ENCODE measurements around the gene ACOT11. TPM values are rescaled to one million over a fixed set of nuclear protein-coding genes. Genes with fewer than 3 reads are reported as not detected.
A peak's percentile ranks its signal among the peaks of the same experiment; 100 is the strongest.

The ACOT11 gene
- total RNA-seq, 1 experiment from 2014 or later = 1.9 TPM

DNA sequence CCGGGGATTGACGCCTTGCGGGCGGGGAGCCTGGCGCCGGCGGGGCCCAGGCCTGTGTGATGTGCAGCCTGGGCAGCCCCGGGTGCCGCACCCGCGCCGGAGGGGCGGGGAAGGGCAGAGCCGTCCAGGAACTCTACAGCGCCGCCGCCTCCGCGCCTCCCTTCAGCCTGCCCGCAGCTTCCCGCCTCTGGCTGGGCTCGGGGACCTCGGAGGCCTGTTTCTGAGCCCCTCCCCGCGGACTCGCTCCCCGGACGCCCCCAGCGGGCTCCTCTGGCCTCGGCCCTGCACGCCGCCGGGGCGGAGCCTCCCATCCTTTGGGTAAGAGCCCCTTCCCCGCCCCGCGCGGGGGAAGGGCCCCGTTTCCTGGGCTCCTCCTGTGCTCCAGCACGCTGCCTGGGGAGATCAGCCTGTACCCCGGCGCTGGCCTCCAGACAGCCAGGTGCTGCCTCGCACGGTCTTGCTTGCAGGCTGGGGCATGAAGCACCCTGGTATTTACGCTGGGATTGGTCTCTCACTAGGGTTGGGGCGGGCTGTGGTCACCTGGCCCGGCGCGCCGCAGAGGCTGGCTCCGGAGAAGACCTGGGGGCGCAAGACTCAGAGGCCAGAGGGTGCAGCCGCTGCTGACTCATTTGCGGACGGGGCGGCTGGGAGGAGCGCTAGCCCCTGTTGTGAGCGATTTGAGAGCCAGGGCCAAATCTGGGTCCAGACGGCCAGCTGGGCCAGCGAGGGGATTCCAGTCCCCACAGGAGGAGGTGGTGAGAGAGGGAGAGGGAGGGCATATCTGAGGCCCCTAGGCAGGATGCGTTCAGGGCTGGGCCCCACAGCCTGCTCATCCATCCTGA lies 5.7 kb upstream of the ACOT11 start:
- H3K36me3 ChIP-seq (ENCODE audit: control insufficient read depth, insufficient read depth, low read length) = no peaks in the 10 kb centered on the region
- H3K27ac ChIP-seq (ENCODE audit: low read length) = peak overlapping the region; percentile 42; the same call in 1 of the 2 replicates
- DNase-seq (ENCODE audit: low read depth, low spot score) (no peak), ATAC-seq (peak; percentile 92)
- BruUV-seq (replicated peaks) = no TSS peak
- H3K9me3 ChIP-seq (ENCODE audit: control insufficient read depth, insufficient read depth, low read depth, low read length) = no peaks in the 10 kb centered on the region
- intact Hi-C loops (cut with micrococcal nuclease; ENCODE audit: unreplicated experiment) (no loop called here), in situ Hi-C loops (cut with HindIII; ENCODE audit: low pct_unique_long_range_greater_than_20kb, low sequenced_read_pairs) (no loop called here)
- TF ChIP-seq, protein P1, sequence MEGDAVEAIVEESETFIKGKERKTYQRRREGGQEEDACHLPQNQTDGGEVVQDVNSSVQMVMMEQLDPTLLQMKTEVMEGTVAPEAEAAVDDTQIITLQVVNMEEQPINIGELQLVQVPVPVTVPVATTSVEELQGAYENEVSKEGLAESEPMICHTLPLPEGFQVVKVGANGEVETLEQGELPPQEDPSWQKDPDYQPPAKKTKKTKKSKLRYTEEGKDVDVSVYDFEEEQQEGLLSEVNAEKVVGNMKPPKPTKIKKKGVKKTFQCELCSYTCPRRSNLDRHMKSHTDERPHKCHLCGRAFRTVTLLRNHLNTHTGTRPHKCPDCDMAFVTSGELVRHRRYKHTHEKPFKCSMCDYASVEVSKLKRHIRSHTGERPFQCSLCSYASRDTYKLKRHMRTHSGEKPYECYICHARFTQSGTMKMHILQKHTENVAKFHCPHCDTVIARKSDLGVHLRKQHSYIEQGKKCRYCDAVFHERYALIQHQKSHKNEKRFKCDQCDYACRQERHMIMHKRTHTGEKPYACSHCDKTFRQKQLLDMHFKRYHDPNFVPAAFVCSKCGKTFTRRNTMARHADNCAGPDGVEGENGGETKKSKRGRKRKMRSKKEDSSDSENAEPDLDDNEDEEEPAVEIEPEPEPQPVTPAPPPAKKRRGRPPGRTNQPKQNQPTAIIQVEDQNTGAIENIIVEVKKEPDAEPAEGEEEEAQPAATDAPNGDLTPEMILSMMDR (IDR thresholded peaks at IDR 0.05) = no peak; the same call in 1 of the 2 replicates
- TF ChIP-seq TCF7L2 (IDR thresholded peaks at IDR 0.05; ENCODE audit: low read depth, low read length) = no peak
- no peak for TF ChIP-seq SIN3A (IDR thresholded peaks at IDR 0.05; ENCODE audit: borderline replicate concordance, insufficient read depth, low read depth, low read length)
- TF ChIP-seq, protein P2, sequence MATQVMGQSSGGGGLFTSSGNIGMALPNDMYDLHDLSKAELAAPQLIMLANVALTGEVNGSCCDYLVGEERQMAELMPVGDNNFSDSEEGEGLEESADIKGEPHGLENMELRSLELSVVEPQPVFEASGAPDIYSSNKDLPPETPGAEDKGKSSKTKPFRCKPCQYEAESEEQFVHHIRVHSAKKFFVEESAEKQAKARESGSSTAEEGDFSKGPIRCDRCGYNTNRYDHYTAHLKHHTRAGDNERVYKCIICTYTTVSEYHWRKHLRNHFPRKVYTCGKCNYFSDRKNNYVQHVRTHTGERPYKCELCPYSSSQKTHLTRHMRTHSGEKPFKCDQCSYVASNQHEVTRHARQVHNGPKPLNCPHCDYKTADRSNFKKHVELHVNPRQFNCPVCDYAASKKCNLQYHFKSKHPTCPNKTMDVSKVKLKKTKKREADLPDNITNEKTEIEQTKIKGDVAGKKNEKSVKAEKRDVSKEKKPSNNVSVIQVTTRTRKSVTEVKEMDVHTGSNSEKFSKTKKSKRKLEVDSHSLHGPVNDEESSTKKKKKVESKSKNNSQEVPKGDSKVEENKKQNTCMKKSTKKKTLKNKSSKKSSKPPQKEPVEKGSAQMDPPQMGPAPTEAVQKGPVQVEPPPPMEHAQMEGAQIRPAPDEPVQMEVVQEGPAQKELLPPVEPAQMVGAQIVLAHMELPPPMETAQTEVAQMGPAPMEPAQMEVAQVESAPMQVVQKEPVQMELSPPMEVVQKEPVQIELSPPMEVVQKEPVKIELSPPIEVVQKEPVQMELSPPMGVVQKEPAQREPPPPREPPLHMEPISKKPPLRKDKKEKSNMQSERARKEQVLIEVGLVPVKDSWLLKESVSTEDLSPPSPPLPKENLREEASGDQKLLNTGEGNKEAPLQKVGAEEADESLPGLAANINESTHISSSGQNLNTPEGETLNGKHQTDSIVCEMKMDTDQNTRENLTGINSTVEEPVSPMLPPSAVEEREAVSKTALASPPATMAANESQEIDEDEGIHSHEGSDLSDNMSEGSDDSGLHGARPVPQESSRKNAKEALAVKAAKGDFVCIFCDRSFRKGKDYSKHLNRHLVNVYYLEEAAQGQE (IDR thresholded peaks at IDR 0.05; ENCODE audit: insufficient read depth in 1 of 2, low read depth in 2 of 2, low read length in 1 of 2) = no peak
- no peak for TF ChIP-seq POLR2AphosphoS5 (IDR thresholded peaks at IDR 0.05; ENCODE audit: low read depth, low read length)
- ChIA-PET CTCF (no interaction called here), POLR2A (no interaction called here)
- H3K4me1 ChIP-seq (ENCODE audit: control insufficient read depth, insufficient read depth, low read length) = no peaks in the 10 kb centered on the region
- no peaks in the 10 kb centered on the region for H3K27me3 ChIP-seq (ENCODE audit: control insufficient read depth, insufficient read depth, low read length)
- H3K4me3 ChIP-seq (ENCODE audit: low read depth in 2 of 2, low read length in 2 of 2) = peak overlapping the region; percentile 49 to 63

DNA sequence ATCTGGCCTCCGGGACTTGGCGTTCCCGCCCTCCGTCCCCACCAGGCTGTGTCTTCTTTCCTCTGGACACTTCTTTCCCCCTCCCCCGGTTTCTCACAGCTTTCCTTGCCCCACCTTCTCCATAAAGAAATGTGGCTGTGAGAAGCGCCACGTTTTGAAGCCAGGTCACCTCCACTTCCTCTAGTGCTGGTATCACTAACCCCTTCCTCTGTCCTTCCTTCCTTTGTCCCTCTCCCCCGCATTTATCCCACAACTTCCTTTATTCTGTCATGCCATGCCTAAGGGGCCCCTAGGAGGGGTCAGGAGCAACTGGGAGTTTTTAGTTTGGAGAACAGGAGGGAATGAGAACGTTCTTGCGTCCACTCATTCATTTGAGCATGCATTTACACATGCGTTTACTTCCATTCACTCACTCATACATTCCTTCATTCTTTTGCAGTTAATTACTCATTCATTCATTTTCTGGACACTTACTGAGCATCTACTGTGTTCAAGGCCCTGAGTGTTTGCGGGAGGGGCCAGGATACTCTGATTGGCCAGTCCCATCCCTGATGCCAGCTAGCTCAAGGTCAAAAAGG lies 5.0 kb upstream of the ACOT11 start:
- Histone ChIP-seq H3K9me3 (ENCODE audit: control insufficient read depth, insufficient read depth, low read depth, low read length) (no peaks in the 10 kb centered on the region), H3K4me1 (ENCODE audit: control insufficient read depth, insufficient read depth, low read length) (no peaks in the 10 kb centered on the region), H3K4me3 (ENCODE audit: low read depth in 2 of 2, low read length in 2 of 2) (peak overlapping the region; percentile 49 to 63), H3K27me3 (ENCODE audit: control insufficient read depth, insufficient read depth, low read length) (no peaks in the 10 kb centered on the region), H3K36me3 (ENCODE audit: control insufficient read depth, insufficient read depth, low read length) (no peaks in the 10 kb centered on the region), H3K27ac (ENCODE audit: low read length) (no peak overlapping the region)
- in situ Hi-C loops (cut with HindIII; ENCODE audit: low pct_unique_long_range_greater_than_20kb, low sequenced_read_pairs) = no loop called here
- ATAC-seq (no peak), DNase-seq (ENCODE audit: low read depth, low spot score) (no peak)
- intact Hi-C loops (cut with micrococcal nuclease; ENCODE audit: unreplicated experiment) = no loop called here
- POLR2A ChIA-PET = no interaction called here
- TF ChIP-seq SIN3A (IDR thresholded peaks at IDR 0.05; ENCODE audit: borderline replicate concordance, insufficient read depth, low read depth, low read length) = no peak
- no TSS peak for BruUV-seq (replicated peaks)
- CTCF ChIA-PET = interaction anchor here (0.6 kb wide), 1 partner anchor 18 kb away, joined by 3 read pairs; no protein-coding TSS in a partner anchor
